ENCODE data around the gene BEND6.
"Not testable (repeated sequence)": the region's sequence is repeated elsewhere in the genome, so short reads cannot be mapped to it uniquely, and the experiment has no call there.

BEND6 gene

GRCh38 chr6:57035549-57035948 is 80.6 kb downstream of the BEND6 start:
- DNase-seq = no peak

GRCh38 chr6:57038906-57039305 is 84.0 kb downstream of the BEND6 start:
- DNase-seq = no peak

GRCh38 chr6:57040011-57040410 is 85.1 kb downstream of the BEND6 start:
- DNase-seq = peak; percentile 1

GRCh38 chr6:57044061-57044460 is 89.2 kb downstream of the BEND6 start:
- not testable (repeated sequence) for DNase-seq

- no peak for DNase-seq
These were observed 89.7 kb downstream of the BEND6 start for GRCh38 chr6:57044568-57044967.

GRCh38 chr6:57046332-57047256 is 91.7 kb downstream of the BEND6 start, which contains the start of gene KIAA1586:
Gene KIAA1586, plus strand, starts transcription at chr6:57046693. Its CDS starts 63 bp downstream, at chr6:57046756.
- DNase-seq = peak; percentile 90

- DNase-seq = not testable (repeated sequence)
These were observed 92.3 kb downstream of the BEND6 start for GRCh38 chr6:57047257-57047585.

- DNase-seq = not testable (repeated sequence)
These were observed 93.0 kb downstream of the BEND6 start for GRCh38 chr6:57047859-57048258.

- no peak for DNase-seq
These were observed 93.7 kb downstream of the BEND6 start for GRCh38 chr6:57048577-57048976.

GRCh38 chr6:57063847-57064246 is 108.9 kb downstream of the BEND6 start:
- DNase-seq = no peak

GRCh38 chr6:57064809-57065208 is 109.9 kb downstream of the BEND6 start:
- DNase-seq = peak; percentile 27

- peak; percentile 51 for DNase-seq
These were observed 113.2 kb downstream of the BEND6 start for GRCh38 chr6:57068061-57068460.

- DNase-seq = no peak
These were observed 114.3 kb downstream of the BEND6 start for GRCh38 chr6:57069228-57069627.

- DNase-seq = no peak
These were observed 115.0 kb downstream of the BEND6 start for GRCh38 chr6:57069920-57070331.

GRCh38 chr6:57072108-57072507 is 117.2 kb downstream of the BEND6 start:
- DNase-seq = no peak

- no peak for DNase-seq
These were observed 119.5 kb downstream of the BEND6 start for GRCh38 chr6:57074383-57074782.

GRCh38 chr6:57075092-57075491 is 120.2 kb downstream of the BEND6 start:
- no peak for DNase-seq
